WERI-Rb-1 (cell line): ENCODE measurements around the gene RNF166.

Source experiments
- DNase-seq: peaks from one replicate; pipeline ENCODE4 v3.0.0-alpha.2; 2020
- H3K27ac ChIP-seq: fragments of 250-450 bp; sonication (Bioruptor Pico); 2 replicates; pipeline ENCODE4 v1.5.1; 2020; ENCODE audit warnings: mild to moderate bottlenecking, moderate library complexity
- H3K27me3 ChIP-seq: fragments of 250-450 bp; sonication (Bioruptor Pico); 2 replicates; pipeline ENCODE4 v1.5.1; 2021; ENCODE audit warnings: mild to moderate bottlenecking, low read depth, moderate library complexity; ENCODE audit not compliant: insufficient read depth, severe bottlenecking
- H3K36me3 ChIP-seq: fragments of 250-450 bp; sonication (Bioruptor Pico); 2 replicates; pipeline ENCODE4 v1.5.1; 2020; ENCODE audit warnings: mild to moderate bottlenecking, moderate library complexity
- H3K4me3 ChIP-seq: 2 replicates; pipeline ENCODE4 v1.5.1; 2011; ENCODE audit warnings: low read depth, mild to moderate bottlenecking, control low read depth, low read length
- H3K9me3 ChIP-seq: fragments of 250-450 bp; sonication (Bioruptor Pico); 2 replicates; pipeline ENCODE4 v1.5.1; 2021; ENCODE audit warnings: mild to moderate bottlenecking, moderate library complexity; ENCODE audit not compliant: severe bottlenecking
- TF ChIP-seq, protein P1 (sequence below): IDR thresholded peaks from 2 replicates; pipeline ENCODE4 v1.5.1; 2011; ENCODE audit warnings: low read depth, mild to moderate bottlenecking, control low read depth, inconsistent platforms, low read length

RNF166 gene

DNA sequence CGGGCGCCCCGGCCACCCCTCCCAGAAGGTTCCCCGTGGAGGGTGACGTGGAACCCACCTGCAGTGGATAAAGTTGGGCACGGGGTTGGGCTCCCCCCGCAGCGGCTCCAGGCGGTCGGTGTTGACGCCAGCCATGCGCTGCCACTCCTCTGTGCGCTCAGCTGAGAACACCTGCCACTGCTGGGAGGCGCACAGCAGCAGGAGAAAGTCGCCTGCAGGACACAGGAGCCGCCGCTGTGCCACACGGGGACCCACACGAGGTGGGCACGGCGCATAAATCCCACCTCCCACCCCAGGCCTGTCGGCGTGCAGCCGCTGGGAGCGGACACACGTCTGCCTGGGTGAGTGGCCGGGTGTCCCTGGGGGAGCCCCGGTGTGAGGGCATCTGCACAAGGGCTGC is 20.8 kb upstream of the RNF166 start:
- TF ChIP-seq, protein P1, sequence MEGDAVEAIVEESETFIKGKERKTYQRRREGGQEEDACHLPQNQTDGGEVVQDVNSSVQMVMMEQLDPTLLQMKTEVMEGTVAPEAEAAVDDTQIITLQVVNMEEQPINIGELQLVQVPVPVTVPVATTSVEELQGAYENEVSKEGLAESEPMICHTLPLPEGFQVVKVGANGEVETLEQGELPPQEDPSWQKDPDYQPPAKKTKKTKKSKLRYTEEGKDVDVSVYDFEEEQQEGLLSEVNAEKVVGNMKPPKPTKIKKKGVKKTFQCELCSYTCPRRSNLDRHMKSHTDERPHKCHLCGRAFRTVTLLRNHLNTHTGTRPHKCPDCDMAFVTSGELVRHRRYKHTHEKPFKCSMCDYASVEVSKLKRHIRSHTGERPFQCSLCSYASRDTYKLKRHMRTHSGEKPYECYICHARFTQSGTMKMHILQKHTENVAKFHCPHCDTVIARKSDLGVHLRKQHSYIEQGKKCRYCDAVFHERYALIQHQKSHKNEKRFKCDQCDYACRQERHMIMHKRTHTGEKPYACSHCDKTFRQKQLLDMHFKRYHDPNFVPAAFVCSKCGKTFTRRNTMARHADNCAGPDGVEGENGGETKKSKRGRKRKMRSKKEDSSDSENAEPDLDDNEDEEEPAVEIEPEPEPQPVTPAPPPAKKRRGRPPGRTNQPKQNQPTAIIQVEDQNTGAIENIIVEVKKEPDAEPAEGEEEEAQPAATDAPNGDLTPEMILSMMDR, result no peak
- H3K36me3 ChIP-seq, result no peaks in the 10 kb centered on the region
- DNase-seq, result no peak

DNA sequence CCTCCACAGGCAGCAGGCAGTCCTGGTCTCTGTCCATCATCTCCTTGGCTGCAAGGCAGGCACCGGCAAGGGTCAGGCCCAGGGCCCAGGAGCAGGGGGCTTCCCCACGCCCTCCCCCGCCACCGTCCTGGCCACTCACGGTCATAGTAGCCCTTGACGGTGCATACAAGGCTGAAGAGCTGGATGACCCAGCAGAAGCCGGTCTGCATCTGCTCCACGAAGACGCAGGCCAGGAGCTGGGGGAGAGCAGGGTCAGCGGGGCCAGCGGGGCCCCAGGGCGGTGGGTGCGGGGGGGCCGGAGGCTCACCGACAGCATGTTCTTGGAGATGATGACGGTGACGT is 20.2 kb upstream of the RNF166 start:
- Histone ChIP-seq H3K4me3 (no peak overlapping the region), H3K9me3 (no peaks in the 10 kb centered on the region), H3K27ac (no peak overlapping the region), H3K36me3 (no peaks in the 10 kb centered on the region), H3K27me3 (no peaks in the 10 kb centered on the region)
- TF ChIP-seq, protein P1, result no peak
- no peak for DNase-seq

More for the DNA sequence above, 20.8 kb upstream of the RNF166 start:
- Histone ChIP-seq H3K27me3 (no peaks in the 10 kb centered on the region), H3K4me3 (no peak overlapping the region), H3K27ac (no peak overlapping the region), H3K9me3 (no peaks in the 10 kb centered on the region)

- TF ChIP-seq, protein P1, result no peak
- Histone ChIP-seq H3K9me3 (no peaks in the 10 kb centered on the region), H3K36me3 (no peaks in the 10 kb centered on the region), H3K27ac (no peak overlapping the region), H3K27me3 (no peaks in the 10 kb centered on the region), H3K4me3 (no peak overlapping the region)
- no peak for DNase-seq
Measured at GRCh38 chr16:88725609-88726407, 19.6 kb upstream of the RNF166 start.

- TF ChIP-seq, protein P1, result no peak
- H3K27ac ChIP-seq, result no peak overlapping the region
- no peaks in the 10 kb centered on the region for H3K9me3 ChIP-seq
- no peak for DNase-seq
- H3K36me3 ChIP-seq, result no peaks in the 10 kb centered on the region
- no peaks in the 10 kb centered on the region for H3K27me3 ChIP-seq
- H3K4me3 ChIP-seq, result no peak overlapping the region
Measured at GRCh38 chr16:88724855-88725555, 18.8 kb upstream of the RNF166 start.

- no peaks in the 10 kb centered on the region for H3K9me3 ChIP-seq
- no peaks in the 10 kb centered on the region for H3K27me3 ChIP-seq
- no peak overlapping the region for H3K27ac ChIP-seq
- no peak for DNase-seq
- H3K4me3 ChIP-seq, result no peak overlapping the region
- H3K36me3 ChIP-seq, result no peaks in the 10 kb centered on the region
- TF ChIP-seq, protein P1, result no peak
Measured at GRCh38 chr16:88723911-88724310, 17.7 kb upstream of the RNF166 start.

- no peaks in the 10 kb centered on the region for H3K9me3 ChIP-seq
- H3K27ac ChIP-seq, result no peak overlapping the region
- no peak overlapping the region for H3K4me3 ChIP-seq
- no peak for DNase-seq
- no peaks in the 10 kb centered on the region for H3K27me3 ChIP-seq
- TF ChIP-seq, protein P1, result no peak
- H3K36me3 ChIP-seq, result no peaks in the 10 kb centered on the region
Measured at GRCh38 chr16:88723507-88723887, 17.3 kb upstream of the RNF166 start.
